ENCODE data around the gene SREBF1.

DNA sequence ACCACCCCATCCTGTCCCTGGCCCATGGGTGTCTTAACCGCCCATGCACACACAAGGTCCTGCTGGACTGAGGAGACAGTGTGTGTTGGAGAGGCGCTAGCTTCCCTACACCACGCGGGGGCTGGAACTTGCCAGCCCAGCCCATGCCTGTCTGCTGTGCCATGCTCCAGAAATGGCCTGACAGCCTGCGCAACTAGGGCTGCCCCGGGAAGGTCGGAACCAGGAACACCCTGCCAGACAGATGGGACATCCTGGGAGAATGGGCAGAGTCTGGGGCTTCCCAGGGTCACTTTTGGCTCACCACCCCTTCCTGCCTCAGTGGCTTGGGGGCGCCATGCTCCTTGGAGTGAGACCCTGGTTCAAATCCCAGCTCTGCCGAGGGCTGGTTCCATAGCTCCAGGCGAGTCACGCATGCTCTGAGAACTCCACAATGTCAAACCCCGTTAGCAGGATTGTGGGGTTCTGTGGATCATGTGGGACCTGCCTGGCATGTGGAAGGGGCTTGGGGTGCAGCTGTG, 36.2 kb downstream of the SREBF1 start:
- TF ChIP-seq, protein P1, sequence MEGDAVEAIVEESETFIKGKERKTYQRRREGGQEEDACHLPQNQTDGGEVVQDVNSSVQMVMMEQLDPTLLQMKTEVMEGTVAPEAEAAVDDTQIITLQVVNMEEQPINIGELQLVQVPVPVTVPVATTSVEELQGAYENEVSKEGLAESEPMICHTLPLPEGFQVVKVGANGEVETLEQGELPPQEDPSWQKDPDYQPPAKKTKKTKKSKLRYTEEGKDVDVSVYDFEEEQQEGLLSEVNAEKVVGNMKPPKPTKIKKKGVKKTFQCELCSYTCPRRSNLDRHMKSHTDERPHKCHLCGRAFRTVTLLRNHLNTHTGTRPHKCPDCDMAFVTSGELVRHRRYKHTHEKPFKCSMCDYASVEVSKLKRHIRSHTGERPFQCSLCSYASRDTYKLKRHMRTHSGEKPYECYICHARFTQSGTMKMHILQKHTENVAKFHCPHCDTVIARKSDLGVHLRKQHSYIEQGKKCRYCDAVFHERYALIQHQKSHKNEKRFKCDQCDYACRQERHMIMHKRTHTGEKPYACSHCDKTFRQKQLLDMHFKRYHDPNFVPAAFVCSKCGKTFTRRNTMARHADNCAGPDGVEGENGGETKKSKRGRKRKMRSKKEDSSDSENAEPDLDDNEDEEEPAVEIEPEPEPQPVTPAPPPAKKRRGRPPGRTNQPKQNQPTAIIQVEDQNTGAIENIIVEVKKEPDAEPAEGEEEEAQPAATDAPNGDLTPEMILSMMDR (IDR thresholded peaks at IDR 0.05): no peak
- TF ChIP-seq POLR2A (IDR thresholded peaks at IDR 0.05): no peak
